Endodermal cell (in vitro differentiated cells): ENCODE measurements around the gene RNASEH2A. TPM values are rescaled to one million over a fixed set of nuclear protein-coding genes. Genes with fewer than 3 reads are reported as not detected.
A peak's percentile ranks its signal among the peaks of the same experiment; 100 is the strongest.

ENCODE experiments used
- DNase-seq: peaks from one replicate; pipeline ENCODE4 v3.0.0-alpha.2; 2017
- H3K27ac ChIP-seq: 2 replicates; pipeline ENCODE4 v1.5.1; 2013; ENCODE audit warnings: mild to moderate bottlenecking, low read depth, low read length, moderate library complexity
- H3K27me3 ChIP-seq: 2 replicates; pipeline ENCODE4 v1.6.1; 2013; ENCODE audit warnings: mild to moderate bottlenecking, low read length, moderate library complexity; ENCODE audit not compliant: insufficient read depth, control insufficient read depth, poor library complexity, severe bottlenecking
- H3K36me3 ChIP-seq: 2 replicates; pipeline ENCODE4 v1.7.0; 2013; ENCODE audit warnings: mild to moderate bottlenecking, low read length, moderate library complexity; ENCODE audit not compliant: control insufficient read depth, insufficient read depth
- H3K4me1 ChIP-seq: one replicate; pipeline ENCODE4 v1.7.0; 2013; ENCODE audit warnings: low read length; ENCODE audit not compliant: control insufficient read depth, insufficient read depth
- H3K4me3 ChIP-seq: 2 replicates; pipeline ENCODE4 v1.5.1; 2013; ENCODE audit warnings: mild to moderate bottlenecking, low read length, moderate library complexity
- H3K9ac ChIP-seq: 2 replicates; pipeline ENCODE4 v1.6.1; 2013; ENCODE audit warnings: mild to moderate bottlenecking, low read length, moderate library complexity; ENCODE audit not compliant: poor library complexity, severe bottlenecking; ENCODE audit errors: extremely low read depth
- H3K9me3 ChIP-seq: 2 replicates; pipeline ENCODE4 v1.6.1; 2013; ENCODE audit warnings: mild to moderate bottlenecking, low read length, moderate library complexity; ENCODE audit not compliant: control insufficient read depth
- H3K27ac Mint-ChIP-seq: 2 replicates; pipeline ENCODE4 v1.8.0; 2020; ENCODE audit warnings: mixed read lengths
- H3K27me3 Mint-ChIP-seq: 2 replicates; pipeline ENCODE4 v1.8.0; 2021; ENCODE audit warnings: mild to moderate bottlenecking, mixed read lengths; ENCODE audit not compliant: insufficient read depth
- H3K36me3 Mint-ChIP-seq: 2 replicates; pipeline ENCODE4 v1.8.0; 2020; ENCODE audit warnings: low read depth, mixed read lengths
- H3K4me1 Mint-ChIP-seq: 2 replicates; pipeline ENCODE4 v1.8.0; 2020; ENCODE audit warnings: mixed read lengths
- H3K4me3 Mint-ChIP-seq: 2 replicates; pipeline ENCODE4 v1.8.0; 2020; ENCODE audit warnings: mild to moderate bottlenecking, moderate library complexity, mixed read lengths
- H3K9me3 Mint-ChIP-seq: 2 replicates; pipeline ENCODE4 v1.8.0; 2020; ENCODE audit warnings: mild to moderate bottlenecking, mixed read lengths
- CTCF ChIP-seq: fragments of 200-600 bp; sonication (generic); conservative IDR thresholded peaks from 2 replicates; pipeline ENCODE4 v1.5.0; 2021; ENCODE audit warnings: antibody characterized with exemption, mild to moderate bottlenecking
- WGBS, 2 experiments: methylation state at CpG; one replicate each; pipeline versions ENCODE4 v1.1.5 to v1.1.7; 2013; ENCODE audit warnings: missing lambda C conversion rate in 2 of 2, mixed read lengths in 1 of 2; ENCODE audit not compliant: insufficient coverage in 1 of 2, insufficient read length in 1 of 2; 5-methylcytosine and 5-hydroxymethylcytosine counted together
- total RNA-seq, 2 donors: library from RNA; stranded (reverse); fragmentation: NEBNext Ultra II Directional in 1 of 2; extraction: Animal tissue kit (Norgen Biotek cat#: 25700) in 1 of 2; gene quantifications; 2 replicates in 1 of 2; 3 replicates in 1 of 2; pipeline ENCODE4 v1.2.1, GENCODE V29; 2021

RNASEH2A gene
- total RNA-seq, 2 donors from 2014 or later, result 51.0 to 97.1 TPM

- no peaks in the 10 kb centered on the region for H3K36me3 ChIP-seq
- Mint-ChIP-seq H3K36me3 (no peaks in the 10 kb centered on the region), H3K9me3 (no peaks in the 10 kb centered on the region), H3K4me3 (peak overlapping the region; percentile 74), H3K27ac (peak overlapping the region; percentile 30), H3K4me1 (peaks cover 26% of the 10 kb centered on the region), H3K27me3 (peaks cover 9% of the 10 kb centered on the region)
- H3K27ac ChIP-seq, result peak overlapping the region; percentile 66
- peaks cover 9% of the 10 kb centered on the region for H3K27me3 ChIP-seq
- H3K9me3 ChIP-seq, result no peaks in the 10 kb centered on the region
- no peak overlapping the region for H3K9ac ChIP-seq
- DNase-seq, result no peak
- peaks cover 6% of the 10 kb centered on the region for H3K4me1 ChIP-seq
- 7 to 9% methylated on average over 15 to 22 of the region's 22 CpGs for WGBS, 2 experiments
- TF ChIP-seq CTCF, result no peak
- peak overlapping the region; percentile 86 for H3K4me3 ChIP-seq
These were observed 15.6 kb upstream of the RNASEH2A start for GRCh38 chr19:12790628-12791344.

- peak within 1 kb of the TSS; percentile 70 for H3K27ac ChIP-seq
- no peaks in the 10 kb centered on the region for H3K9me3 Mint-ChIP-seq
These were observed 14.9 kb upstream of the RNASEH2A start, which contains the start of gene JUNB for GRCh38 chr19:12791345-12792050. Gene JUNB, plus strand, starts transcription at chr19:12791486. Its CDS starts 286 bp downstream, at chr19:12791772.

More at GRCh38 chr19:12791345-12792050, 14.9 kb upstream of the RNASEH2A start, which contains the start of gene JUNB:
- WGBS, 2 experiments, result 0 to 1% methylated on average over 18 to 73 of the region's 73 CpGs
- no peaks in the 10 kb centered on the region for H3K36me3 Mint-ChIP-seq
- peak; percentile 94 for DNase-seq
- no peaks in the 10 kb centered on the region for H3K9me3 ChIP-seq
- no peaks in the 10 kb centered on the region for H3K36me3 ChIP-seq
- H3K27me3 Mint-ChIP-seq, result peaks cover 9% of the 10 kb centered on the region
- peaks cover 11% of the 10 kb centered on the region for H3K4me1 ChIP-seq
- H3K27me3 ChIP-seq, result peaks cover 9% of the 10 kb centered on the region
- peak within 1 kb of the TSS; percentile 89 for H3K27ac Mint-ChIP-seq
- peaks cover 33% of the 10 kb centered on the region for H3K4me1 Mint-ChIP-seq
- H3K9ac ChIP-seq, result peak within 1 kb of the TSS; percentile 89
- peak within 1 kb of the TSS; percentile 74 for H3K4me3 Mint-ChIP-seq
- peak; percentile 52 for TF ChIP-seq CTCF
- peak within 1 kb of the TSS; percentile 86 for H3K4me3 ChIP-seq
